HG02588 (cell line): Measurements from ENCODE around the gene PPP2R1B.
A peak's percentile ranks its signal among the peaks of the same experiment; 100 is the strongest.
"Not testable (repeated sequence)": the region's sequence is repeated elsewhere in the genome, so short reads cannot be mapped to it uniquely, and the experiment has no call there.

ENCODE experiments used
- ATAC-seq: cut with Tn5 transposase; IDR thresholded peaks from one replicate; pipeline ENCODE4 v1.9.1; 2021; ENCODE audit warnings: mild to moderate bottlenecking, moderate library complexity; ENCODE audit not compliant: unreplicated experiment

PPP2R1B gene

DNA sequence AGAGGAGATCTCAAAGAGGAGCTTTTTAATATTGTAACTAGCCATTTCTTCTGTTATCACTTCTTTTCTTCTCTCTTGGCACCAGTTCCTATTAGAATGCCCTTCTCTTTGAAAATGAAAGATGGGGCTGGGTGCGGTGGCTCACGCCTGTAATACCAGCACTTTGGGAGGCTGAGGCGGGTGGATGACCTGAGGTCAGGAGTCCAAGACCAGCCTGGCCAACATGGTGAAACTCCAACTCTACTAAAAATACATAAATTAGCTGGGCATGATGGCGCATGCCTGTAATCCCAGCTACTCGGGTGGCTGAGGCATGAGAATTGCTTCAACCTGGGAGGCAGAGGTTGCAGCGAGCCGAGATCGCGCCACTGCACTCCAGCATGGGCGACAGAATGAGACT, 18.1 kb upstream of the PPP2R1B start:
- ATAC-seq: not testable (repeated sequence)

DNA sequence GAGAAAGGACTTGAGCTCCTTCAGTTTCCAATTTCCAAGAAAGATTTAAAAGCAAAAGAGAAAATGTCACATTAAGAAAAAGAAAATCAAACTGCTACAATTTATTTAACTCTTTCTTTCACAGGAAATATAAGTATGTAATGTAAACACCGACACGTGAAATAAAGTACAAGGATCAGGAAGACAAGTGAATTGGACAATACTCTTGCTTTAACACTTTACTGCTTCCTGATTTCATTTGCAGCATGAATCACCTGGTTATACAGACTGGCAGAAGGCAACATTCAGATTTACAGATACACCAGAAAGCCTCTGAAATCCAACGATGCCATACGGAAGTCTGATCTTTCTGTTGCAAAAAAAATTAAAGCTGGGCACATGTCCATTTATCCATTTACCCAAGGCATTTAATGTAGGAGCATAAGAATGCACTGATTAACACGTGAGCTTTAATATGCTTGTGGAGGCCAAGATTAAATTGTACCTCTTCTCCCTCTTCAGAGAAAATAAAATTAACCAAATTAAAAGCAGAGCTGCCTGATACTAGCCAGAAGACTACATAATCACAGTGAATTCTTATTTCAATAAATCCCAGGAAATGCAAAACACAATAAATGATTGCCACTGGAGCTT, 16.0 kb upstream of the PPP2R1B start:
- ATAC-seq: no peak

DNA sequence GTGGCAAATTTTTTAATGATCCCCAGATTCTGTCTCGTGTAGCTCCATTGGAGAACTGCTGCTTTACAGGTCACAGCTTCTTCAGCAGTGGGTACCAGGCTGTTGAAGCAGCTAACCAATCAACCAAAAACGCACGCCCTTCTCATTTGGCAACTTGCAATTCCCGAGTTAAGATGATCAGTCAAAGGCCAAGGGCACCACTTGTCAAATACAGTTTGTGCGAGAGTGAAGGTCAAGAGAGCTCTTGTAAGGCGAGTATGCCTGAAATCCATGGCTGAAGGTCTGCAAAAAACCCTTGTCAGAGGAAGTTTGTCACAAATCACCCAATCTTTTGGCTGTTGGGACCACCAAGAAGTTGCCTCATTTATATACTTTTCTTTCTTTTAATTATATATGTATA, 12.9 kb upstream of the PPP2R1B start:
- no peak for ATAC-seq

GRCh38 chr11:111778047-111778558, 11.9 kb upstream of the PPP2R1B start:
- no peak for ATAC-seq

GRCh38 chr11:111777094-111778046, 11.2 kb upstream of the PPP2R1B start:
- ATAC-seq: peak; percentile 51

- peak; percentile 98 for ATAC-seq
Measured at GRCh38 chr11:111776398-111777093, 10.4 kb upstream of the PPP2R1B start.

GRCh38 chr11:111774955-111775710, 8.9 kb upstream of the PPP2R1B start:
- no peak for ATAC-seq

- ATAC-seq: no peak
Measured at GRCh38 chr11:111772535-111772934, 6.3 kb upstream of the PPP2R1B start.

DNA sequence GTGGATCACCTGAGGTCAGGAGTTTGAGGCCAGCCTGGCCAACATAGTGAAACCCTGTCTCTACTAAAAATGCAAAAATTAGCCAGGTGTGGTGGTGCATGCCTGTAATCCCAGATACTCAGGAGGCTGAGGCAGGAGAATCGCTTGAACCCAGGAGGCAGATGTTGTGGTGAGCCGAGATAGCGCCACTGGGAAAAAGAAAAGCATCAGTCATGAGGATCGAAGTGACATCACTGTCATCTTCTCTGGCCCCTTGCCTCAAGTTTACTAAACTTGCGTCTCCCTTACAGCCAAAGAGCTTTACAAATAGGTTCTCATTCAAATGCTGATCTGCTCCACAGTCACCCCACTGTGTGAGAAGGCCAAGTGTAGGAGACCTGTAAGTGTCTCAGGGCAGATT, 5.0 kb upstream of the PPP2R1B start:
- ATAC-seq: not testable (repeated sequence)

- no peak for ATAC-seq
Measured at GRCh38 chr11:111770581-111771134, 4.5 kb upstream of the PPP2R1B start.

DNA sequence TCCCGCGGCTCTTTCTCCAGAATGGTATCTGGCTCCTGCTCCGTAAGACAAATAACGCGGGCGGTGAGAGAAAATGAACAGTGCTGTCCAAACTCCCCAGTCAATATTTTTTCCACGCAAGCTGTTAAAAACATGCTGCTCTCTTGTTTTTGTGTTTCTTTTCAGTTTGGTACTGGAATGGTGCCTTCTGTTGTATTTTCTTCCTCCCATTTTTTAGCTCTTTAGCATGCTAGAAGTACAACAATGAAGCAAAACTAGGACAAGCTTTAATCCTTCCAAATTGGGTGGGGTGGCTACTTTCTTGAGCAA, 599 bp upstream of the PPP2R1B start:
- peak; percentile 4 for ATAC-seq

DNA sequence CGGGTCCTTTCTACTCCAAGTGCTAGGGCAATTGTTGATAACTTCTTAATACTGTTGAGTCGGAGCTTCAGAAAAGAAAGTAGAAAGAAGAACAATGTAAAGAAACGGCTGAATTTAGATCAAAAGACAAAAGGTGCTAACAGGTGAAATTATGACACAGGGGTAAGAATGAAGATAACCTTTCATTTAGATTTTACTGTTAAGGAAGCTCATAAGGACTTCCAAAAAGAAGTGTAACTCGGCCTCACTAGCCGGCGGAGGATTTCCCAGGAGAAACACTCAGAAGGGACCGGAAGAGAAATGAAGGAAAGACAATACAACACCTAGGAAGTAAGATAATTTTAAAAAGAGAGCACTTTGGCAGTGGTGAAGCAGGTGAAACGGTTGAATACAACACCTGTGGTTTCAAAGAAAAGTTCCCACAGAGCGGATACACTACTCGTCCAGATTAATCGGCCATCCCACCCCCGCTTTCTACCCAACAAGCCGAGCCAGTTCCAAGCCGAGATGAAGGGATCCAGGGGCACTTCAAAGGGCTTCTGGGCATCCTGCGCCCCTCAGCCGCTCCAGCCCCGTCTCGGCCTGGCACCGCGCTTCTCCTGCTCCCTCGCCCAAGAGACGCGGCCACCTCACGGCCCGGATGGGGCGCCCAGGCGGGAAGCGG, 737 bp downstream of the PPP2R1B start:
- ATAC-seq: no peak

DNA sequence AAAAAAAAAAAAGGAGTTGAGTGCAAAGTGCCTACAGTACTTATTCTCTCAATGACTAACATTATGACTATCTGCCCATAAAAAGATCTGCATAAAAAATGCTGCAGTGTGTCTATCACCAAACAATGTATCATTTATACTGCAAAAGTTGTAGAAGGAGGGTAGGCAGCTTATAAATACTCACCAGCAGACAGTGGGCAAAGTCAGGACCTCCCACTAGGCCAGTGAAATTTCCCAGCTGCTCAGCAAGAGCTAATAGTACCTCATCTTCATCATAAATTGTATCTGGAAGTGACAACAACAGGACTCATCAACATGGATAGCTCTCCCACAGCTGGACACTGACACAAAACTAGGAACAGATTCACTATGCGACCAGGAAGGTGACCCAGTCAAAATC, 1.6 kb downstream of the PPP2R1B start:
- no peak for ATAC-seq

DNA sequence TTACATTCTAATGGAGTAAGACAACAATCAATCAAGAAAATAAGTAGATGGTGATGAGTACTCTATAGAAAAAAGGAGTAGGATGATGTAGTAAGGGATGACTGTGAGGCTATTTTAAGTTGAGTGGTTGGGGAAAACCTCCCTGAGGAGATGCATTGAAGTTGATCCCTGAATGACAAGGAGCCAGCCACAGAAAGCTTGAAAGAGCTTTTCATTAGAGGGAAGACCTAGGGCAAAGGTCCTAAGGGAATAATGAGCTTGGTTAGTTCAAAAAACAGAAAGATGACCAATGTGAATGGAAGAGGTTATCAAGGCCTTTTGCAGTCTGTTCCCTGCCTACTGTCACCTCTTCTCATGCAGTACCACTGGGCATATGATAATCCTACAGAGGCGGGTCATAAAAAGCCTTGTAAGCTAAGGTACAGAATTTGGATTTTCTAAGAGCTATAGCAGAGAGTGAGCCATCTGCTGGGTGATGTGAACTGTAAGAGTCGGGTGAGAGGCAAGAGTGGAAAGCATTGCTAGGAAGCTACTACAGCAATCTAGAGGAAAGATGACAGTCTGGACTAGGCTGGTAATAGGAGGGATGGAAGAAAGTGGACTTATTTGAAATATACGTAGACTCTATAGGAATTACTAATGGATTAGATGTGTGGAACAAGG, 3.1 kb downstream of the PPP2R1B start:
- no peak for ATAC-seq

- ATAC-seq: no peak
Measured at GRCh38 chr11:111762526-111762925, 3.7 kb downstream of the PPP2R1B start.

- ATAC-seq: no peak
Measured at GRCh38 chr11:111761036-111761435, 5.2 kb downstream of the PPP2R1B start.

- no peak for ATAC-seq
Measured at GRCh38 chr11:111759778-111760407, 6.3 kb downstream of the PPP2R1B start.

GRCh38 chr11:111759376-111759775, 6.8 kb downstream of the PPP2R1B start:
- ATAC-seq: no peak

DNA sequence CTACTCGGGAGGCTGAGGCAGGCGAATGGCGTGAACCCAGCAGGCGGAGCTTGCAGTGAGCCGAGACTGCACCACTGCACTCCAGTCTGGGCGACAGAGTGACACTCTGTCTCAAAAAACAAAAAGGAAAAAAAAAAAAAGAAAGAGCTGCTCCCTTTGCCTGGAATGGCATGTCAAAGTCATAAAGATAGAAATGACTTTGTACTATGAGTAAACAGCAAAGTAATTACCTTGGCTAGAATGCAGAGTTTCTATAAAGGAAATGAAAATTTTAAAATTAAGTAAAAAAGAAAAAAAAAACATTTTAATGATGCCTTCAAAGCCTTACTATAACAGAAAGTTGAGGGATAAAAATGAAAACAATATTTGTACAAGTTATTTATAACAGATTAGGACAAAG, 10.1 kb downstream of the PPP2R1B start:
- no peak for ATAC-seq
